Loucy (cell line): Measurements from ENCODE around the gene PDE4D.

Source experiments
- H2AFZ ChIP-seq: fragments of 200-600 bp; sonication (generic); 2 replicates; pipeline ENCODE4 v1.6.0; 2016; ENCODE audit warnings: antibody characterized with exemption, mild to moderate bottlenecking, low read length, moderate library complexity
- H3F3A ChIP-seq: fragments of 200-600 bp; 2 replicates; pipeline ENCODE4 v1.6.0; 2016; ENCODE audit warnings: antibody characterized with exemption, low read depth, mild to moderate bottlenecking
- H3K27me3 ChIP-seq: fragments of 200-600 bp; sonication (generic); 2 replicates; pipeline ENCODE4 v1.6.1; 2014; ENCODE audit warnings: low read length, mild to moderate bottlenecking; ENCODE audit not compliant: insufficient read depth, poor library complexity, severe bottlenecking
- H3K36me3 ChIP-seq: fragments of 200-600 bp; sonication (generic); 2 replicates; pipeline ENCODE4 v1.6.1; 2016; ENCODE audit warnings: low read length; ENCODE audit not compliant: insufficient read depth
- H3K4me1 ChIP-seq: fragments of 200-600 bp; sonication (generic); 2 replicates; pipeline ENCODE4 v1.5.1; 2014; ENCODE audit warnings: low read length, mild to moderate bottlenecking; ENCODE audit not compliant: insufficient read depth, poor library complexity, severe bottlenecking
- H3K4me2 ChIP-seq: fragments of 200-600 bp; sonication (generic); 2 replicates; pipeline ENCODE4 v1.6.0; 2014; ENCODE audit warnings: antibody characterized with exemption, low read length, low read depth, mild to moderate bottlenecking; ENCODE audit not compliant: poor library complexity, severe bottlenecking
- H3K4me3 ChIP-seq: fragments of 200-600 bp; sonication (generic); 2 replicates; pipeline ENCODE4 v1.5.1; 2014; ENCODE audit warnings: low read length, mild to moderate bottlenecking, mixed read lengths; ENCODE audit not compliant: poor library complexity, severe bottlenecking
- H3K79me2 ChIP-seq: fragments of 200-600 bp; sonication (generic); 2 replicates; pipeline ENCODE4 v1.6.1; 2014; ENCODE audit warnings: low read length; ENCODE audit not compliant: insufficient read depth
- H3K9ac ChIP-seq: fragments of 200-600 bp; sonication (generic); 2 replicates; pipeline ENCODE4 v1.6.0; 2014; ENCODE audit warnings: mild to moderate bottlenecking, low read depth, low read length, moderate library complexity; ENCODE audit not compliant: poor library complexity, severe bottlenecking
- H3K9me2 ChIP-seq: fragments of 200-600 bp; sonication (generic); replicated peaks from 2 replicates; pipeline ENCODE4 v1.6.1; 2016; ENCODE audit warnings: low read depth, low read length, mixed read lengths
- H3K9me3 ChIP-seq: fragments of 200-600 bp; sonication (generic); 2 replicates; pipeline ENCODE4 v1.6.1; 2014; ENCODE audit warnings: mild to moderate bottlenecking, antibody characterized with exemption, low read length, low read depth; ENCODE audit not compliant: insufficient read depth
- H4K20me1 ChIP-seq: fragments of 200-600 bp; sonication (generic); 2 replicates; pipeline ENCODE4 v1.6.0; 2014; ENCODE audit warnings: antibody characterized with exemption, low read length, mild to moderate bottlenecking; ENCODE audit not compliant: insufficient read depth, poor library complexity, severe bottlenecking
- CTCF ChIP-seq: fragments of 200-600 bp; sonication (generic); conservative IDR thresholded peaks from 2 replicates; pipeline ENCODE4 v1.5.1; 2014; ENCODE audit warnings: mild to moderate bottlenecking, antibody characterized with exemption, low read length
- EZH2phosphoT487 ChIP-seq: fragments of 200-600 bp; IDR thresholded peaks from 2 replicates; pipeline ENCODE4 v1.6.1; 2018; ENCODE audit warnings: antibody characterized with exemption, mild to moderate bottlenecking, moderate library complexity, borderline replicate concordance

Gene PDE4D

GRCh38 chr5:59661954-59662615, 231.4 kb downstream of the PDE4D start:
- H3K9ac ChIP-seq, result no peak overlapping the region
- no peaks in the 10 kb centered on the region for H3K36me3 ChIP-seq
- no peak for TF ChIP-seq CTCF
- TF ChIP-seq EZH2phosphoT487, result no peak
- peaks cover 34% of the 10 kb centered on the region for H3K4me1 ChIP-seq
- H3K27me3 ChIP-seq, result no peaks in the 10 kb centered on the region
- no peak overlapping the region for H3K4me3 ChIP-seq
- peak overlapping the region; percentile 37 for H3K4me2 ChIP-seq
- no peaks in the 10 kb centered on the region for H3F3A ChIP-seq
- no peaks in the 10 kb centered on the region for H4K20me1 ChIP-seq
- no peaks in the 10 kb centered on the region for H3K79me2 ChIP-seq
- H3K9me3 ChIP-seq, result no peaks in the 10 kb centered on the region
- peak overlapping the region; percentile 50 for H2AFZ ChIP-seq
- H3K9me2 ChIP-seq, result no peaks in the 10 kb centered on the region

GRCh38 chr5:59661311-59661710, 232.2 kb downstream of the PDE4D start:
- H3F3A ChIP-seq, result no peaks in the 10 kb centered on the region
- no peak overlapping the region for H3K4me3 ChIP-seq
- TF ChIP-seq CTCF (no peak), EZH2phosphoT487 (no peak)
- H3K36me3 ChIP-seq, result no peaks in the 10 kb centered on the region
- no peaks in the 10 kb centered on the region for H3K79me2 ChIP-seq
- no peaks in the 10 kb centered on the region for H4K20me1 ChIP-seq
- peak overlapping the region; percentile 37 for H3K4me2 ChIP-seq
- peaks cover 41% of the 10 kb centered on the region for H3K4me1 ChIP-seq
- no peaks in the 10 kb centered on the region for H3K9me2 ChIP-seq
- H3K9ac ChIP-seq, result no peak overlapping the region
- no peaks in the 10 kb centered on the region for H3K9me3 ChIP-seq
- H3K27me3 ChIP-seq, result no peaks in the 10 kb centered on the region
- H2AFZ ChIP-seq, result no peak overlapping the region

GRCh38 chr5:59660737-59661136, 232.8 kb downstream of the PDE4D start:
- peaks cover 45% of the 10 kb centered on the region for H3K4me1 ChIP-seq
- peak overlapping the region; percentile 20; the same call in 1 of the 2 replicates for H2AFZ ChIP-seq
- no peaks in the 10 kb centered on the region for H3K79me2 ChIP-seq
- H3K9ac ChIP-seq, result no peak overlapping the region
- TF ChIP-seq EZH2phosphoT487 (no peak), CTCF (peak; percentile 74)
- H3K36me3 ChIP-seq, result no peaks in the 10 kb centered on the region
- no peaks in the 10 kb centered on the region for H3F3A ChIP-seq
- no peak overlapping the region for H3K4me2 ChIP-seq
- no peaks in the 10 kb centered on the region for H3K9me2 ChIP-seq
- no peak overlapping the region for H3K4me3 ChIP-seq
- H3K27me3 ChIP-seq, result no peaks in the 10 kb centered on the region
- H4K20me1 ChIP-seq, result no peaks in the 10 kb centered on the region
- no peaks in the 10 kb centered on the region for H3K9me3 ChIP-seq
